Panc1 (cell line): Measurements from ENCODE around the gene TRIP10.
"Not testable (repeated sequence)": the region's sequence is repeated elsewhere in the genome, so short reads cannot be mapped to it uniquely, and the experiment has no call there.

ENCODE experiments used
- POLR2AphosphoS5 ChIP-seq: IDR thresholded peaks from 2 replicates; pipeline ENCODE4 v1.6.1; 2012; ENCODE audit warnings: mild to moderate bottlenecking, low read depth, low read length, moderate library complexity
- TF ChIP-seq, protein P1 (sequence below), 2 experiments: IDR thresholded peaks; 2 replicates each; pipeline ENCODE4 v1.6.1; 2011 to 2012; ENCODE audit warnings: low read depth in 2 of 2, control low read depth in 1 of 2, low read length in 1 of 2, mild to moderate bottlenecking in 1 of 2, moderate library complexity in 1 of 2; ENCODE audit not compliant: insufficient read depth in 1 of 2
- TF ChIP-seq, protein P2 (sequence below): fragments of 450-650 bp; IDR thresholded peaks from 2 replicates; pipeline ENCODE4 v1.5.1; 2017; ENCODE audit warnings: mild to moderate bottlenecking

- TF ChIP-seq, protein P1, sequence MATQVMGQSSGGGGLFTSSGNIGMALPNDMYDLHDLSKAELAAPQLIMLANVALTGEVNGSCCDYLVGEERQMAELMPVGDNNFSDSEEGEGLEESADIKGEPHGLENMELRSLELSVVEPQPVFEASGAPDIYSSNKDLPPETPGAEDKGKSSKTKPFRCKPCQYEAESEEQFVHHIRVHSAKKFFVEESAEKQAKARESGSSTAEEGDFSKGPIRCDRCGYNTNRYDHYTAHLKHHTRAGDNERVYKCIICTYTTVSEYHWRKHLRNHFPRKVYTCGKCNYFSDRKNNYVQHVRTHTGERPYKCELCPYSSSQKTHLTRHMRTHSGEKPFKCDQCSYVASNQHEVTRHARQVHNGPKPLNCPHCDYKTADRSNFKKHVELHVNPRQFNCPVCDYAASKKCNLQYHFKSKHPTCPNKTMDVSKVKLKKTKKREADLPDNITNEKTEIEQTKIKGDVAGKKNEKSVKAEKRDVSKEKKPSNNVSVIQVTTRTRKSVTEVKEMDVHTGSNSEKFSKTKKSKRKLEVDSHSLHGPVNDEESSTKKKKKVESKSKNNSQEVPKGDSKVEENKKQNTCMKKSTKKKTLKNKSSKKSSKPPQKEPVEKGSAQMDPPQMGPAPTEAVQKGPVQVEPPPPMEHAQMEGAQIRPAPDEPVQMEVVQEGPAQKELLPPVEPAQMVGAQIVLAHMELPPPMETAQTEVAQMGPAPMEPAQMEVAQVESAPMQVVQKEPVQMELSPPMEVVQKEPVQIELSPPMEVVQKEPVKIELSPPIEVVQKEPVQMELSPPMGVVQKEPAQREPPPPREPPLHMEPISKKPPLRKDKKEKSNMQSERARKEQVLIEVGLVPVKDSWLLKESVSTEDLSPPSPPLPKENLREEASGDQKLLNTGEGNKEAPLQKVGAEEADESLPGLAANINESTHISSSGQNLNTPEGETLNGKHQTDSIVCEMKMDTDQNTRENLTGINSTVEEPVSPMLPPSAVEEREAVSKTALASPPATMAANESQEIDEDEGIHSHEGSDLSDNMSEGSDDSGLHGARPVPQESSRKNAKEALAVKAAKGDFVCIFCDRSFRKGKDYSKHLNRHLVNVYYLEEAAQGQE (IDR thresholded peaks at IDR 0.05; ENCODE audit: insufficient read depth in 1 of 2, low read depth in 2 of 2, low read length in 1 of 2), result not testable (repeated sequence)
- TF ChIP-seq, protein P2, sequence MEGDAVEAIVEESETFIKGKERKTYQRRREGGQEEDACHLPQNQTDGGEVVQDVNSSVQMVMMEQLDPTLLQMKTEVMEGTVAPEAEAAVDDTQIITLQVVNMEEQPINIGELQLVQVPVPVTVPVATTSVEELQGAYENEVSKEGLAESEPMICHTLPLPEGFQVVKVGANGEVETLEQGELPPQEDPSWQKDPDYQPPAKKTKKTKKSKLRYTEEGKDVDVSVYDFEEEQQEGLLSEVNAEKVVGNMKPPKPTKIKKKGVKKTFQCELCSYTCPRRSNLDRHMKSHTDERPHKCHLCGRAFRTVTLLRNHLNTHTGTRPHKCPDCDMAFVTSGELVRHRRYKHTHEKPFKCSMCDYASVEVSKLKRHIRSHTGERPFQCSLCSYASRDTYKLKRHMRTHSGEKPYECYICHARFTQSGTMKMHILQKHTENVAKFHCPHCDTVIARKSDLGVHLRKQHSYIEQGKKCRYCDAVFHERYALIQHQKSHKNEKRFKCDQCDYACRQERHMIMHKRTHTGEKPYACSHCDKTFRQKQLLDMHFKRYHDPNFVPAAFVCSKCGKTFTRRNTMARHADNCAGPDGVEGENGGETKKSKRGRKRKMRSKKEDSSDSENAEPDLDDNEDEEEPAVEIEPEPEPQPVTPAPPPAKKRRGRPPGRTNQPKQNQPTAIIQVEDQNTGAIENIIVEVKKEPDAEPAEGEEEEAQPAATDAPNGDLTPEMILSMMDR, result not testable (repeated sequence)
- not testable (repeated sequence) for TF ChIP-seq POLR2AphosphoS5
Observed at GRCh38 chr19:6776045-6776444, 36.6 kb downstream of the TRIP10 start.
